OCI-M1 (cell line): Measurements from ENCODE around the gene OGT.

ENCODE experiments used
- DNase-seq: peaks from one replicate; lab custom pipeline; 2025; lab: John Stamatoyannopoulos, UW

OGT gene

GRCh38 chrX:71622576-71623450, 89.9 kb downstream of the OGT start:
- no peak for DNase-seq

GRCh38 chrX:71623714-71624113, 90.8 kb downstream of the OGT start:
- no peak for DNase-seq

DNA sequence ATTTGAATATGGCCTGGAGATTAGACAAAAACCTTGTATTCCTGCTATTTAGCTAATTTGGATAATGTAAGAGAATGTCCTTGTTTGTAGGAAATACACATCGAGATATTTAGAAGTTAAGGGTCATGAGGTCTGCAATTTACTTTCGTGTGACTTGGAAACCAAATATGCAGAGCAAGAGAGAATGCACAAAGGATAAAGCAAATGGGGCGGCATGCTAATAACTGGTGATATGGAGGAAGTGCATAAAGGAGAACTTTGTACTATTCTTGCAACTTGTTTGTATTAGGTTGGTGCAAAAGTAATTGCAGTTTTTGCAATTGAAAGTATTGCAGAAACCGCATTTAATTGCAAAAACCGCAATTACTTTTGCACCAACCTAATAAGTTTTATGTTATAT, 92.6 kb downstream of the OGT start:
- DNase-seq = no peak
